IMR-90 (cell line): Measurements from ENCODE around the gene C13orf46. TPM values are rescaled to one million over a fixed set of nuclear protein-coding genes. Genes with fewer than 3 reads are reported as not detected.

Experiments
- ATAC-seq: fragments of 200-7000 bp; cut with Tn5 transposase; 2 replicates; pipeline ENCODE4 v1.9.1; 2020; ENCODE audit warnings: low read depth, mild to moderate bottlenecking, moderate library complexity
- BruUV-seq: library from RNA; stranded (reverse); fragments of 400-500 nt; replicated peaks from 2 replicates; lab custom pipeline; 2021; lab: Mats Ljungman, UMichigan
- CTCF ChIA-PET: fragments of 300-600 bp; formaldehyde crosslinking; extraction: SDS; loops from one replicate; lab custom pipeline; 2021; ENCODE audit warnings: antibody characterized with exemption; lab: Yijun Ruan, JAX
- POLR2A ChIA-PET: fragments of 300-600 bp; sonication (Branson Sonifier 250); formaldehyde crosslinking; loops from one replicate; lab custom pipeline; 2022; ENCODE audit warnings: antibody characterized with exemption; ENCODE audit not compliant: unreplicated experiment; lab: Charles Lee
- DNase-seq: peaks from one replicate; pipeline ENCODE4 v3.0.0; 2013
- H2AFZ ChIP-seq: replicated peaks from 2 replicates; pipeline ENCODE3; 2013; ENCODE audit warnings: low read length, mild to moderate bottlenecking; ENCODE audit not compliant: poor library complexity
- H2AK5ac ChIP-seq: 2 replicates; pipeline ENCODE4 v1.6.1; 2013; ENCODE audit warnings: low read depth, low read length, inconsistent platforms
- H2AK9ac ChIP-seq: replicated peaks from 2 replicates; pipeline ENCODE3; 2013; ENCODE audit warnings: mild to moderate bottlenecking, low read depth, low read length, moderate library complexity; ENCODE audit not compliant: poor library complexity
- H2BK120ac ChIP-seq: 2 replicates; pipeline ENCODE4 v1.6.1; 2013; ENCODE audit warnings: low read depth, low read length, inconsistent platforms
- H2BK15ac ChIP-seq: 3 replicates; pipeline ENCODE4 v1.6.1; 2013; ENCODE audit warnings: low read depth, low read length, inconsistent platforms
- H2BK20ac ChIP-seq: 2 replicates; pipeline ENCODE4 v1.6.1; 2013; ENCODE audit warnings: low read depth, mild to moderate bottlenecking, inconsistent platforms, low read length, moderate library complexity
- H2BK5ac ChIP-seq: 2 replicates; pipeline ENCODE4 v1.6.1; 2013; ENCODE audit warnings: mild to moderate bottlenecking, low read depth, low read length, inconsistent platforms; ENCODE audit not compliant: poor library complexity, severe bottlenecking
- H3K14ac ChIP-seq: replicated peaks from 2 replicates; pipeline ENCODE4 v1.6.1; 2013; ENCODE audit warnings: low read depth, low read length, inconsistent platforms
- H3K18ac ChIP-seq: 2 replicates; pipeline ENCODE4 v1.6.1; 2013; ENCODE audit warnings: low read depth, low read length, control low read depth
- H3K23ac ChIP-seq: 2 replicates; pipeline ENCODE4 v1.6.1; 2013; ENCODE audit warnings: low read depth, low read length, inconsistent platforms
- H3K27ac ChIP-seq: 2 replicates; pipeline ENCODE4 v1.5.1; 2013; ENCODE audit warnings: mild to moderate bottlenecking, control low read depth, low read length; ENCODE audit not compliant: insufficient read depth
- H3K27me3 ChIP-seq: 2 replicates; pipeline ENCODE4 v1.6.1; 2013; ENCODE audit warnings: low read length; ENCODE audit not compliant: control insufficient read depth, insufficient read depth
- H3K36me3 ChIP-seq: 2 replicates; pipeline ENCODE4 v1.6.1; 2013; ENCODE audit warnings: low read length, mixed read lengths; ENCODE audit not compliant: control insufficient read depth, insufficient read depth
- H3K4ac ChIP-seq: 2 replicates; pipeline ENCODE4 v1.6.1; 2013; ENCODE audit warnings: low read depth, low read length, inconsistent platforms
- H3K4me1 ChIP-seq: 2 replicates; pipeline ENCODE4 v1.6.1; 2013; ENCODE audit warnings: low read length, mixed read lengths; ENCODE audit not compliant: control insufficient read depth, insufficient read depth
- H3K4me2 ChIP-seq: 2 replicates; pipeline ENCODE4 v1.6.1; 2013; ENCODE audit warnings: low read depth, mild to moderate bottlenecking, control low read depth, low read length, moderate library complexity
- H3K4me3 ChIP-seq: 2 replicates; pipeline ENCODE4 v1.5.1; 2013; ENCODE audit warnings: low read depth, mild to moderate bottlenecking, control low read depth, low read length, moderate library complexity; ENCODE audit not compliant: insufficient read depth
- H3K56ac ChIP-seq: 2 replicates; pipeline ENCODE4 v1.6.1; 2013; ENCODE audit warnings: low read length, inconsistent platforms; ENCODE audit not compliant: insufficient read depth; ENCODE audit errors: extremely low read depth
- H3K79me1 ChIP-seq, 2 experiments: 2 replicates each; pipeline ENCODE4 v1.6.1; 2013; ENCODE audit warnings: low read length in 2 of 2, inconsistent platforms in 1 of 2, low read depth in 1 of 2
- H3K9ac ChIP-seq: 2 replicates; pipeline ENCODE4 v1.6.1; 2013; ENCODE audit warnings: low read depth, low read length, control low read depth
- H3K9me1 ChIP-seq: 2 replicates; pipeline ENCODE4 v1.6.1; 2013; ENCODE audit warnings: low read length, inconsistent platforms; ENCODE audit not compliant: insufficient read depth
- H3K9me3 ChIP-seq: 2 replicates; pipeline ENCODE4 v1.6.1; 2013; ENCODE audit warnings: low read length; ENCODE audit not compliant: control insufficient read depth, insufficient read depth
- H4K20me1 ChIP-seq: 2 replicates; pipeline ENCODE4 v1.6.1; 2013; ENCODE audit warnings: low read length, inconsistent platforms; ENCODE audit not compliant: insufficient read depth
- H4K5ac ChIP-seq: 2 replicates; pipeline ENCODE4 v1.6.1; 2013; ENCODE audit warnings: mild to moderate bottlenecking, low read depth, low read length, control low read depth
- H4K8ac ChIP-seq, 2 experiments: 2 replicates each; pipeline ENCODE4 v1.6.1; 2013; ENCODE audit warnings: low read depth in 2 of 2, low read length in 2 of 2, control low read depth in 1 of 2, inconsistent platforms in 1 of 2
- H4K91ac ChIP-seq: 2 replicates; pipeline ENCODE4 v1.6.1; 2013; ENCODE audit warnings: low read depth, low read length, inconsistent platforms; ENCODE audit not compliant: insufficient read depth
- CEBPB ChIP-seq: IDR thresholded peaks from 2 replicates; pipeline ENCODE4 v1.6.1; 2012; ENCODE audit warnings: low read depth, low read length, improper control_type of control experiment
- FOS ChIP-seq: fragments of 150-350 bp; IDR thresholded peaks from 2 replicates; pipeline ENCODE4 v1.6.1; 2016; ENCODE audit warnings: low read depth, low read length
- MAFK ChIP-seq: IDR thresholded peaks from 2 replicates; pipeline ENCODE4 v1.6.1; 2012; ENCODE audit warnings: low read depth, low read length, improper control_type of control experiment
- MXI1 ChIP-seq: IDR thresholded peaks from 2 replicates; pipeline ENCODE4 v1.6.1; 2012; ENCODE audit warnings: low read depth, mild to moderate bottlenecking, low read length, moderate library complexity, borderline replicate concordance
- NFE2L2 ChIP-seq: fragments of 150-350 bp; IDR thresholded peaks from 2 replicates; pipeline ENCODE4 v1.6.1; 2016; ENCODE audit warnings: low read depth, mild to moderate bottlenecking, low read length
- POLR2A ChIP-seq: IDR thresholded peaks from 2 replicates; pipeline ENCODE4 v1.6.1; 2012; ENCODE audit warnings: mild to moderate bottlenecking, low read depth, low read length
- RCOR1 ChIP-seq: IDR thresholded peaks from 2 replicates; pipeline ENCODE4 v1.6.1; 2012; ENCODE audit warnings: mild to moderate bottlenecking, low read length, improper control_type of control experiment; ENCODE audit not compliant: insufficient replicate concordance
- SMC3 ChIP-seq: fragments of 150-350 bp; IDR thresholded peaks from 2 replicates; pipeline ENCODE4 v1.6.1; 2016; ENCODE audit warnings: low read depth, mild to moderate bottlenecking, antibody characterized with exemption, low read length, moderate library complexity
- USF2 ChIP-seq: fragments of 150-350 bp; IDR thresholded peaks from 2 replicates; pipeline ENCODE4 v1.6.1; 2017; ENCODE audit warnings: mild to moderate bottlenecking, antibody characterized with exemption, low read length, low read depth
- WGBS, 2 experiments: methylation state at CpG; one replicate each; pipeline versions ENCODE4 v1.1.5 to v1.1.7; 2013; ENCODE audit warnings: missing lambda C conversion rate in 2 of 2; ENCODE audit not compliant: insufficient read length in 1 of 2; ENCODE audit errors: extremely low coverage in 2 of 2; 5-methylcytosine and 5-hydroxymethylcytosine counted together
- dilution Hi-C: fragments of 300-500 bp; cut with HindIII; formaldehyde crosslinking; loops from one replicate; pipeline ENCODE4 v1.14.3; 2018; ENCODE audit warnings: low sequenced_read_pairs; ENCODE audit not compliant: unreplicated experiment
- in situ Hi-C: fragments of 300-500 bp; cut with MboI; formaldehyde crosslinking; loops from 3 replicates; pipeline ENCODE4 v1.14.3; 2019; ENCODE audit warnings: low sequenced_read_pairs, inconsistent platforms, mixed read lengths
- intact Hi-C: fragments of 100-400 bp; cut with micrococcal nuclease; formaldehyde crosslinking; loops from 2 replicates; pipeline ENCODE4 v1.10.0; 2022
- polyA plus RNA-seq, 3 experiments: library from polyadenylated mRNA; depleted of rRNA; stranded (reverse); fragments of >200 nt; gene quantifications; 2 replicates each; pipeline ENCODE4 v1.2.3, GENCODE V29; 2012; ENCODE audit warnings: low replicate concordance in 1 of 3
- total RNA-seq: library from RNA; depleted of rRNA; stranded (reverse); fragments of >200 nt; gene quantifications from 2 replicates; pipeline ENCODE4 v1.2.3, GENCODE V29; 2012

The C13orf46 gene
- total and polyA plus RNA-seq, 2 of the 4 experiments (the other 2 are of a cell fraction), result under 0.01 to 2.1 TPM

- H3K27ac ChIP-seq, result no peak overlapping the region
- no peak overlapping the region for H3K9ac ChIP-seq
- no peak overlapping the region for H2BK20ac ChIP-seq
- H3K27me3 ChIP-seq, result no peaks in the 10 kb centered on the region
- H4K5ac ChIP-seq, result no peak overlapping the region
- no peak overlapping the region for H3K56ac ChIP-seq
- no TSS peak for BruUV-seq
- ATAC-seq (no peak), DNase-seq (no peak)
- H4K91ac ChIP-seq, result no peak overlapping the region
- H2AK9ac ChIP-seq, result no peak overlapping the region
- dilution Hi-C loops (no loop called here), in situ Hi-C loops (no loop called here), intact Hi-C loops (no loop called here)
- no peak overlapping the region for H3K4me2 ChIP-seq
- no peak overlapping the region for H3K4me3 ChIP-seq
- peaks cover 33% of the 10 kb centered on the region for H3K36me3 ChIP-seq
- H2BK5ac ChIP-seq, result no peak overlapping the region
- 94% methylated on average over 32 of the region's 42 CpGs; no CpG with 5 or more reads in 1 of the 2 experiments for WGBS, 2 experiments
- no peak overlapping the region for H2BK15ac ChIP-seq
- H3K9me1 ChIP-seq, result peaks cover 10% of the 10 kb centered on the region
- H2AK5ac ChIP-seq, result no peak overlapping the region
- H3K4ac ChIP-seq, result no peak overlapping the region
- H3K14ac ChIP-seq, result no peak overlapping the region
- ChIA-PET CTCF (no interaction called here), POLR2A (no interaction called here)
- no peak overlapping the region for H2AFZ ChIP-seq
- no peak overlapping the region for H2BK120ac ChIP-seq
- H3K4me1 ChIP-seq, result peaks cover 13% of the 10 kb centered on the region
- peaks cover 10% of the 10 kb centered on the region for H4K20me1 ChIP-seq
- no peak overlapping the region for H3K23ac ChIP-seq
- peaks cover 10% of the 10 kb centered on the region; the same call in 1 of the 2 replicates for H3K9me3 ChIP-seq
- H3K18ac ChIP-seq, result no peak overlapping the region
- H4K8ac ChIP-seq, result no peak overlapping the region
- no peak for TF ChIP-seq POLR2A
- TF ChIP-seq USF2, result no peak
- TF ChIP-seq NFE2L2, result no peak
- no peak for TF ChIP-seq MAFK
- TF ChIP-seq MXI1, result no peak
- TF ChIP-seq CEBPB, result no peak
- TF ChIP-seq SMC3, result no peak
- no peak for TF ChIP-seq RCOR1
- TF ChIP-seq FOS, result no peak
- peaks cover 0 to 35% of the 10 kb centered on the region in 2 experiments; a peak in 3 of 4 replicates for H3K79me1 ChIP-seq
These were observed 21.5 kb downstream of the C13orf46 start for GRCh38 chr13:113952151-113952982.
